Epithelial cell of esophagus (primary cell): ENCODE results near the gene FLYWCH1.
"Not testable (repeated sequence)": the region's sequence is repeated elsewhere in the genome, so short reads cannot be mapped to it uniquely, and the experiment has no call there.

ENCODE experiments used
- DNase-seq: peaks from one replicate; pipeline ENCODE4 v3.0.0; 2010; ENCODE audit warnings: low read depth
- H3K4me3 ChIP-seq: 2 replicates; pipeline ENCODE4 v1.5.1; 2011; ENCODE audit warnings: mild to moderate bottlenecking, low read length, control low read depth
- CTCF ChIP-seq: IDR thresholded peaks from 2 replicates; pipeline ENCODE4 v1.5.1; 2011; ENCODE audit warnings: low read depth, mild to moderate bottlenecking, low read length, control low read depth, inconsistent platforms; ENCODE audit not compliant: insufficient read depth; ENCODE audit errors: missing control alignments

The FLYWCH1 gene

GRCh38 chr16:2927010-2927646 lies 15.4 kb downstream of the FLYWCH1 start:
- TF ChIP-seq CTCF, result peak; percentile 92
- no peak overlapping the region for H3K4me3 ChIP-seq
- peak; percentile 90 for DNase-seq

DNA sequence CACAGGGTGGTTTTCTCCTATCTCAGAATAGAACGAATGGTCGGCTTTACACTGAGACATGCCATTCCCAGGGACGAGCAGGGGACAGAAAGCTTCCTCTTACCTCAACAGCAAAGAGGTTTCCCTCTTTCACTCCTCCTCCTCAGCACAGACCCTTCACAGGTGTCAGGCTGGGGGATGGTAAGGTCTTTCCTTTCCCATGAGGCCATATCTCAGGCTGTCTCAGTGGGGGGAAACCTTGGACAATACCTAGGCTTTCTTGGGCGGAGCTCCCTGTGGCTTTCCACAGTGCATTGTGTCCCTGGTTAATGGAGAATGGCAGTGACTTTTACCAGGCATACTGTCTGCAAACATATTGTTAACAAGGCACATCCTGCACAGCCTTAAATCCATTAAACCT lies 16.4 kb downstream of the FLYWCH1 start:
- DNase-seq, H3K4me3 ChIP-seq: not testable (repeated sequence)

DNA sequence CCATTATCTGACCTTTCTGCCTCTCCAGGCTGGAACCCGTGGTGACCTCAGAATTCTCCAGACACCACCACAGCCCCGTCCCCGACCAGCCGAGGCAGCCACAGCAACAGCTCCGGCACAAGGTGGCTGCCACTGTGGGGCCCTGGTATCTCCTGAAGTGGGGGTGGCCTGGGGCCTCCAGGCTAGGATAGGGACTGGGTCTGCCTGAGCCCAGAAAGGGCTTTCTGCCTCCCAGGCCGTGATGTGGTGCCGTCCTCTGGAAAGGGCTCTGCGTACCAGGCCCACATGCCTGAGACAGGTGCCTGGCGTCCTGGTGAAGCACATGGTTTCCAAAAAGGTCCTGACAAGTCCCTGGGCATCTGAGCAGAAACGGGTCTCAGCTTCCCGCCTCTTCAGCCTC lies 17.1 kb downstream of the FLYWCH1 start:
- DNase-seq, result no peak
- no peak for TF ChIP-seq CTCF

DNA sequence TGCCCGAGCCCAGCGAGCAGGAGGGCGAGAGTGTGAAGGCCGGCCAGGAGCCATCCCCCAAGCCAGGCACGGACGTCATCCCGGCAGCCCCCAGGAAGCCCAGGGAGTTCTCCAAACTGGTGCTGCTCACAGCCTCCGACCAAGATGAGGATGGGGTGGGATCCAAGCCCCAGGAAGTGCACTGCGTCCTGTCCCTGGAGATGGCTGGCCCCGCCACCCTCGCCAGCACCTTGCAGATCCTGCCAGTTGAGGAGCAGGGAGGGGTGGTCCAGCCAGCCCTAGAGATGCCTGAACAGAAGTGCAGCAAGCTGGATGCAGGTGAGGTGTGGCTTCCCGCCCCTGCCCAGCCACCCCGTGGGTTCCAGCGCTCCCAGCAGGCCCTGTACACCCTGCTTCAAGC lies 18.0 kb downstream of the FLYWCH1 start:
- no peak for TF ChIP-seq CTCF
- H3K4me3 ChIP-seq, result no peak overlapping the region

More for the DNA sequence above, 17.1 kb downstream of the FLYWCH1 start:
- no peak overlapping the region for H3K4me3 ChIP-seq

DNA sequence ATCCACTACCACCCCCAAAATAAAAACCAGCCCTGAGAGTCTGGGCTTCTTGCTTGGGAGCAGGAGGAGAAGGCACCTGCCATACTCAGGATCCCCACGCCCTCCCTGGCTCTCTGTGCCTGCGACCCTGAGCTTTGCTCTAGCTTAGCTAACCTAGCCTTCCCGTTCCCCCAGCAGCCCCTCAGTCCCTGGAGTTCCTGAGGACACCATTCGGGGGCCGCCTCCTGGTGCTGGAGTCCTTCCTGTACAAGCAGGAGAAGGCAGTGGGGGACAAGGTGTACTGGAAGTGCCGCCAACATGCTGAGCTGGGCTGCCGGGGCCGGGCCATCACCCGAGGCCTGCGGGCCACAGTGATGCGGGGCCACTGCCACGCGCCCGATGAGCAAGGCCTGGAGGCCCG lies 18.5 kb downstream of the FLYWCH1 start:
- no peak for DNase-seq
- no peak overlapping the region for H3K4me3 ChIP-seq
- TF ChIP-seq CTCF, result no peak

More for the DNA sequence above, 18.0 kb downstream of the FLYWCH1 start:
- DNase-seq, result no peak

GRCh38 chr16:2931231-2931914 lies 19.6 kb downstream of the FLYWCH1 start:
- DNase-seq, H3K4me3 ChIP-seq: not testable (repeated sequence)

DNA sequence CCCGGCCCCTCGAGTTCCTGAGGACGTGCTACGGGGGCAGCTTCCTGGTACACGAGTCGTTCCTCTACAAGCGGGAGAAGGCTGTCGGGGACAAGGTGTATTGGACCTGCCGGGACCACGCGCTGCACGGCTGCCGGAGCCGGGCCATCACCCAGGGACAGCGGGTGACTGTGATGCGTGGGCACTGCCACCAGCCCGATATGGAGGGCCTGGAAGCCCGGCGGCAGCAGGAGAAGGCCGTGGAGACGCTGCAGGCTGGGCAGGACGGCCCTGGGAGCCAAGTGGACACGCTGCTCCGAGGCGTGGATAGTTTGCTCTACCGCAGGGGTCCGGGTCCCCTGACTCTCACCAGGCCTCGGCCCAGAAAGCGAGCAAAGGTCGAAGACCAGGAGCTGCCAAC lies 21.4 kb downstream of the FLYWCH1 start:
- no peak overlapping the region for H3K4me3 ChIP-seq
- no peak for TF ChIP-seq CTCF
- no peak for DNase-seq

GRCh38 chr16:2933701-2934100 lies 22.0 kb downstream of the FLYWCH1 start:
- TF ChIP-seq CTCF, result no peak

More at GRCh38 chr16:2933701-2934100, 22.0 kb downstream of the FLYWCH1 start:
- H3K4me3 ChIP-seq, result no peak overlapping the region
- no peak for DNase-seq
